ENCODE results near the gene TRPM3.

DNA sequence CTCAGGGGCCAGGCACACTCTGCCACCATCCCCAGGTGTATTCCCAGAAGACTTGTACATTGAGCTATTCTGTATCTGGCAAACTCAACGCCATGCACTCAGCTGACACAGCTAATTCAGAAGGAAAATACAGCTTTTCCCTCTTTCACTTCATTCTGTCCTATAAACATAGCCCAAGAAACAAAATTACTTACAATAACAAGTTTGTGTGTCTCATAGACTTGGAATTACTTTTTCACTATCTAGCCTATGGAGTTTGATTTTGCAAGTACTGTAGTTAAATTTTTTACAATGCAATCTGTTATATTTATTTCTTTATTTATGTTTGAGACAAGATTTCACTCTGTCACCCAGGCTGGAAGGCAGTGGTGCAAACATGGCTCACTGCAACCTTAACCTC lies 581.9 kb downstream of the TRPM3 start:
- TF ChIP-seq, protein P1, sequence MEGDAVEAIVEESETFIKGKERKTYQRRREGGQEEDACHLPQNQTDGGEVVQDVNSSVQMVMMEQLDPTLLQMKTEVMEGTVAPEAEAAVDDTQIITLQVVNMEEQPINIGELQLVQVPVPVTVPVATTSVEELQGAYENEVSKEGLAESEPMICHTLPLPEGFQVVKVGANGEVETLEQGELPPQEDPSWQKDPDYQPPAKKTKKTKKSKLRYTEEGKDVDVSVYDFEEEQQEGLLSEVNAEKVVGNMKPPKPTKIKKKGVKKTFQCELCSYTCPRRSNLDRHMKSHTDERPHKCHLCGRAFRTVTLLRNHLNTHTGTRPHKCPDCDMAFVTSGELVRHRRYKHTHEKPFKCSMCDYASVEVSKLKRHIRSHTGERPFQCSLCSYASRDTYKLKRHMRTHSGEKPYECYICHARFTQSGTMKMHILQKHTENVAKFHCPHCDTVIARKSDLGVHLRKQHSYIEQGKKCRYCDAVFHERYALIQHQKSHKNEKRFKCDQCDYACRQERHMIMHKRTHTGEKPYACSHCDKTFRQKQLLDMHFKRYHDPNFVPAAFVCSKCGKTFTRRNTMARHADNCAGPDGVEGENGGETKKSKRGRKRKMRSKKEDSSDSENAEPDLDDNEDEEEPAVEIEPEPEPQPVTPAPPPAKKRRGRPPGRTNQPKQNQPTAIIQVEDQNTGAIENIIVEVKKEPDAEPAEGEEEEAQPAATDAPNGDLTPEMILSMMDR (IDR thresholded peaks at IDR 0.05) = no peak
- TF ChIP-seq POLR2A (IDR thresholded peaks at IDR 0.05) = no peak

Measured in adrenal gland (tissue), 5 donors.